Measurements from ENCODE around the gene CLDN4. TPM values are rescaled to one million over a fixed set of nuclear protein-coding genes. Genes with fewer than 3 reads are reported as not detected.

CLDN4 gene
- total and polyA plus RNA-seq, 4 donors, result 0.37 to 2.0 (median 1.3) TPM

- peak overlapping the region in 1 of 2 donors; percentile 28 for H3K9ac ChIP-seq (ENCODE audit: low read depth in 1 of 2, low read length in 2 of 2)
- H3K27me3 ChIP-seq (ENCODE audit: control insufficient read depth in 4 of 4, insufficient read depth in 4 of 4, low read length in 3 of 4), result no peaks in the 10 kb centered on the region
- H3K4me1 ChIP-seq (ENCODE audit: control insufficient read depth in 4 of 4, insufficient read depth in 4 of 4, low read length in 3 of 4), result peaks cover 16 to 27% (median 22%) of the 10 kb centered on the region in 4 donors
- H3K36me3 ChIP-seq (ENCODE audit: control insufficient read depth in 4 of 4, insufficient read depth in 3 of 4, low read depth in 1 of 4, low read length in 3 of 4), result no peaks in the 10 kb centered on the region
- peak overlapping the region in 1 of 3 donors; percentile 48 for H3K4me3 ChIP-seq (ENCODE audit: low read depth in 1 of 3, low read length in 3 of 3)
- no peak for DNase-seq (ENCODE audit: low spot score)
- WGBS, result 57% methylated on average over 20 of the region's 20 CpGs
- TF ChIP-seq, protein P1, sequence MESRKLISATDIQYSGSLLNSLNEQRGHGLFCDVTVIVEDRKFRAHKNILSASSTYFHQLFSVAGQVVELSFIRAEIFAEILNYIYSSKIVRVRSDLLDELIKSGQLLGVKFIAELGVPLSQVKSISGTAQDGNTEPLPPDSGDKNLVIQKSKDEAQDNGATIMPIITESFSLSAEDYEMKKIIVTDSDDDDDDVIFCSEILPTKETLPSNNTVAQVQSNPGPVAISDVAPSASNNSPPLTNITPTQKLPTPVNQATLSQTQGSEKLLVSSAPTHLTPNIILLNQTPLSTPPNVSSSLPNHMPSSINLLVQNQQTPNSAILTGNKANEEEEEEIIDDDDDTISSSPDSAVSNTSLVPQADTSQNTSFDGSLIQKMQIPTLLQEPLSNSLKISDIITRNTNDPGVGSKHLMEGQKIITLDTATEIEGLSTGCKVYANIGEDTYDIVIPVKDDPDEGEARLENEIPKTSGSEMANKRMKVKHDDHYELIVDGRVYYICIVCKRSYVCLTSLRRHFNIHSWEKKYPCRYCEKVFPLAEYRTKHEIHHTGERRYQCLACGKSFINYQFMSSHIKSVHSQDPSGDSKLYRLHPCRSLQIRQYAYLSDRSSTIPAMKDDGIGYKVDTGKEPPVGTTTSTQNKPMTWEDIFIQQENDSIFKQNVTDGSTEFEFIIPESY (IDR thresholded peaks at IDR 0.05), result no peak
- TF ChIP-seq NR2F2 (IDR thresholded peaks at IDR 0.05) (peak; percentile 56), HNF4A (conservative IDR thresholded peaks at IDR 0.05) (peak; percentile 80 to 83), CTCF (IDR thresholded peaks at IDR 0.05; ENCODE audit: low read depth, low read length, missing input control) (no peak), RXRA (IDR thresholded peaks at IDR 0.05) (peak; percentile 67 to 78), SP1 (IDR thresholded peaks at IDR 0.05) (peak; percentile 61), JUND (IDR thresholded peaks at IDR 0.05) (no peak), YY1 (IDR thresholded peaks at IDR 0.05) (peak; percentile 69), GABPA (IDR thresholded peaks at IDR 0.05 in 1 of 2, conservative IDR thresholded peaks at IDR 0.05 in 1 of 2) (no peak), FOXA2 (IDR thresholded peaks at IDR 0.05) (no peak), FOXA1 (IDR thresholded peaks at IDR 0.05) (no peak), RAD21 (IDR thresholded peaks at IDR 0.05) (peak in 1 of 2 donors; percentile 52), HNF4G (IDR thresholded peaks at IDR 0.05) (peak; percentile 22), TAF1 (conservative IDR thresholded peaks at IDR 0.05) (no peak), EGR1 (IDR thresholded peaks at IDR 0.05; ENCODE audit: low read depth in 2 of 2) (no peak)
- TF ChIP-seq, protein P2, sequence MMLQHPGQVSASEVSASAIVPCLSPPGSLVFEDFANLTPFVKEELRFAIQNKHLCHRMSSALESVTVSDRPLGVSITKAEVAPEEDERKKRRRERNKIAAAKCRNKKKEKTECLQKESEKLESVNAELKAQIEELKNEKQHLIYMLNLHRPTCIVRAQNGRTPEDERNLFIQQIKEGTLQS (IDR thresholded peaks at IDR 0.05), result no peak
- TF ChIP-seq, protein P3, sequence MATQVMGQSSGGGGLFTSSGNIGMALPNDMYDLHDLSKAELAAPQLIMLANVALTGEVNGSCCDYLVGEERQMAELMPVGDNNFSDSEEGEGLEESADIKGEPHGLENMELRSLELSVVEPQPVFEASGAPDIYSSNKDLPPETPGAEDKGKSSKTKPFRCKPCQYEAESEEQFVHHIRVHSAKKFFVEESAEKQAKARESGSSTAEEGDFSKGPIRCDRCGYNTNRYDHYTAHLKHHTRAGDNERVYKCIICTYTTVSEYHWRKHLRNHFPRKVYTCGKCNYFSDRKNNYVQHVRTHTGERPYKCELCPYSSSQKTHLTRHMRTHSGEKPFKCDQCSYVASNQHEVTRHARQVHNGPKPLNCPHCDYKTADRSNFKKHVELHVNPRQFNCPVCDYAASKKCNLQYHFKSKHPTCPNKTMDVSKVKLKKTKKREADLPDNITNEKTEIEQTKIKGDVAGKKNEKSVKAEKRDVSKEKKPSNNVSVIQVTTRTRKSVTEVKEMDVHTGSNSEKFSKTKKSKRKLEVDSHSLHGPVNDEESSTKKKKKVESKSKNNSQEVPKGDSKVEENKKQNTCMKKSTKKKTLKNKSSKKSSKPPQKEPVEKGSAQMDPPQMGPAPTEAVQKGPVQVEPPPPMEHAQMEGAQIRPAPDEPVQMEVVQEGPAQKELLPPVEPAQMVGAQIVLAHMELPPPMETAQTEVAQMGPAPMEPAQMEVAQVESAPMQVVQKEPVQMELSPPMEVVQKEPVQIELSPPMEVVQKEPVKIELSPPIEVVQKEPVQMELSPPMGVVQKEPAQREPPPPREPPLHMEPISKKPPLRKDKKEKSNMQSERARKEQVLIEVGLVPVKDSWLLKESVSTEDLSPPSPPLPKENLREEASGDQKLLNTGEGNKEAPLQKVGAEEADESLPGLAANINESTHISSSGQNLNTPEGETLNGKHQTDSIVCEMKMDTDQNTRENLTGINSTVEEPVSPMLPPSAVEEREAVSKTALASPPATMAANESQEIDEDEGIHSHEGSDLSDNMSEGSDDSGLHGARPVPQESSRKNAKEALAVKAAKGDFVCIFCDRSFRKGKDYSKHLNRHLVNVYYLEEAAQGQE (IDR thresholded peaks at IDR 0.05), result peak; percentile 39
- TF ChIP-seq, protein P4, sequence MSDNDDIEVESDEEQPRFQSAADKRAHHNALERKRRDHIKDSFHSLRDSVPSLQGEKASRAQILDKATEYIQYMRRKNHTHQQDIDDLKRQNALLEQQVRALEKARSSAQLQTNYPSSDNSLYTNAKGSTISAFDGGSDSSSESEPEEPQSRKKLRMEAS (IDR thresholded peaks at IDR 0.05), result no peak
- H3K9me3 ChIP-seq (ENCODE audit: control insufficient read depth in 4 of 4, low read length in 3 of 4), result no peaks in the 10 kb centered on the region
- peak overlapping the region; percentile 61 for H3K27ac ChIP-seq (ENCODE audit: low read depth in 1 of 2, low read length in 2 of 2)
These were observed 40.6 kb downstream of the CLDN4 start for GRCh38 chr7:73871163-73872011.

All from liver (tissue), 9 donors.